K562 (cell line): ENCODE data around the gene GANAB. TPM values are rescaled to one million over a fixed set of nuclear protein-coding genes. Genes with fewer than 3 reads are reported as not detected.

Experiments
- CBX1 ChIP-seq: sonication (generic); IDR thresholded peaks from 2 replicates; pipeline ENCODE4 v1.6.1; 2016; ENCODE audit warnings: antibody characterized with exemption, low read depth, mild to moderate bottlenecking
- CSDE1 ChIP-seq, 2 experiments: fragments of 450-650 bp; IDR thresholded peaks; 2 replicates each; pipeline ENCODE4 v1.6.1; 2016; ENCODE audit warnings: mild to moderate bottlenecking in 1 of 2
- E2F3 ChIP-seq: fragments of 250-450 bp; sonication (Bioruptor Pico); IDR thresholded peaks from 2 replicates; pipeline ENCODE4 v1.4.0; 2020; ENCODE audit warnings: mild to moderate bottlenecking
- ETV5 ChIP-seq: sonication (generic); formaldehyde crosslinking; IDR thresholded peaks from 2 replicates; pipeline ENCODE4 v1.4.0; 2020; ENCODE audit warnings: low read depth, mild to moderate bottlenecking, missing genetic modification reagents
- FIP1L1 ChIP-seq: fragments of 200-400 bp; formaldehyde crosslinking; IDR thresholded peaks from 2 replicates; pipeline ENCODE4 v1.6.1; 2018; ENCODE audit warnings: mild to moderate bottlenecking, low read depth, low read length; ENCODE audit not compliant: poor library complexity, severe bottlenecking
- HDAC3 ChIP-seq: fragments of 450-650 bp; IDR thresholded peaks from 2 replicates; pipeline ENCODE4 v1.6.1; 2018; ENCODE audit warnings: borderline replicate concordance, mild to moderate bottlenecking, moderate library complexity; ENCODE audit not compliant: partially characterized antibody
- ILK ChIP-seq: fragments of 450-650 bp; IDR thresholded peaks from 2 replicates; pipeline ENCODE4 v1.6.1; 2016; ENCODE audit warnings: missing genetic modification characterization, low read depth, mild to moderate bottlenecking, missing compliant biosample characterization, moderate library complexity, borderline replicate concordance
- MCM3 ChIP-seq: fragments of 450-650 bp; IDR thresholded peaks from 2 replicates; pipeline ENCODE4 v1.6.1; 2016
- MXI1 ChIP-seq: IDR thresholded peaks from 2 replicates; pipeline ENCODE4 v1.6.1; 2011; ENCODE audit warnings: low read depth, mild to moderate bottlenecking, improper control_type of control experiment, low read length
- NFXL1 ChIP-seq: fragments of 450-650 bp; formaldehyde crosslinking; IDR thresholded peaks from 2 replicates; pipeline ENCODE4 v1.4.0; 2021; ENCODE audit warnings: mild to moderate bottlenecking
- SRSF9 ChIP-seq: fragments of 200-400 bp; formaldehyde crosslinking; IDR thresholded peaks from 2 replicates; pipeline ENCODE4 v1.6.1; 2017; ENCODE audit warnings: low read depth, low read length, borderline replicate concordance
- ZNF134 ChIP-seq: fragments of 250-450 bp; sonication (Bioruptor Pico); conservative IDR thresholded peaks from 2 replicates; pipeline ENCODE4 v1.4.0; 2020
- ZNF146 ChIP-seq: IDR thresholded peaks from one replicate; pipeline ENCODE4 v1.6.1; 2018; ENCODE audit warnings: missing compliant biosample characterization; ENCODE audit not compliant: unreplicated experiment
- ZNF431 ChIP-seq: sonication (generic); formaldehyde crosslinking; IDR thresholded peaks from 2 replicates; pipeline ENCODE4 v1.8.0; 2022; ENCODE audit warnings: mild to moderate bottlenecking, missing genetic modification reagents
- ZNF778 ChIP-seq: fragments of 450-650 bp; formaldehyde crosslinking; IDR thresholded peaks from 2 replicates; pipeline ENCODE4 v1.4.0; 2020; ENCODE audit warnings: mild to moderate bottlenecking, moderate library complexity
- polyA plus RNA-seq, 8 experiments: library from polyadenylated mRNA; depleted of rRNA in 4 of 8; stranded (reverse) in 5 of 8; unstranded in 3 of 8; fragments of >200 nt; fragmentation: Nextera tagmentation in 2 of 8; fragmentation: Illumina TruSeq in 1 of 8; extraction: Ambion mirVana in 2 of 8; extraction: Trizol in 1 of 8; gene quantifications; 2 replicates each; pipeline versions ENCODE4 v1.2.1 to v1.2.3, GENCODE V29; 2011 to 2014; ENCODE audit warnings: inconsistent platforms in 1 of 8, missing spikeins in 1 of 8
- total RNA-seq, 7 experiments: library from RNA; depleted of rRNA in 6 of 7; stranded (reverse); fragments of >200 nt in 6 of 7; fragmentation: Illumina TruSeq in 2 of 7; extraction: Trizol in 2 of 7; gene quantifications; 2 replicates each; pipeline versions ENCODE4 v1.2.1 to v1.2.3, GENCODE V29; 2011 to 2021; ENCODE audit warnings: low replicate concordance in 1 of 7
- TF ChIP-seq, protein P1 (sequence below): fragments of 200-600 bp; sonication (generic); IDR thresholded peaks from one replicate; pipeline ENCODE4 v1.6.1; 2012; ENCODE audit warnings: mild to moderate bottlenecking, low read depth, low read length, inconsistent platforms
- TF ChIP-seq, protein P2 (sequence below): sonication (generic); formaldehyde crosslinking; IDR thresholded peaks from 2 replicates; pipeline ENCODE4 v1.9.0; 2022; ENCODE audit warnings: mild to moderate bottlenecking, missing genetic modification reagents

Gene GANAB
- total and polyA plus RNA-seq, 9 of the 15 experiments (the other 6 are each of a cell fraction or from before 2014, with no cell fraction given) = 6.5 to 284 (median 161) TPM

DNA sequence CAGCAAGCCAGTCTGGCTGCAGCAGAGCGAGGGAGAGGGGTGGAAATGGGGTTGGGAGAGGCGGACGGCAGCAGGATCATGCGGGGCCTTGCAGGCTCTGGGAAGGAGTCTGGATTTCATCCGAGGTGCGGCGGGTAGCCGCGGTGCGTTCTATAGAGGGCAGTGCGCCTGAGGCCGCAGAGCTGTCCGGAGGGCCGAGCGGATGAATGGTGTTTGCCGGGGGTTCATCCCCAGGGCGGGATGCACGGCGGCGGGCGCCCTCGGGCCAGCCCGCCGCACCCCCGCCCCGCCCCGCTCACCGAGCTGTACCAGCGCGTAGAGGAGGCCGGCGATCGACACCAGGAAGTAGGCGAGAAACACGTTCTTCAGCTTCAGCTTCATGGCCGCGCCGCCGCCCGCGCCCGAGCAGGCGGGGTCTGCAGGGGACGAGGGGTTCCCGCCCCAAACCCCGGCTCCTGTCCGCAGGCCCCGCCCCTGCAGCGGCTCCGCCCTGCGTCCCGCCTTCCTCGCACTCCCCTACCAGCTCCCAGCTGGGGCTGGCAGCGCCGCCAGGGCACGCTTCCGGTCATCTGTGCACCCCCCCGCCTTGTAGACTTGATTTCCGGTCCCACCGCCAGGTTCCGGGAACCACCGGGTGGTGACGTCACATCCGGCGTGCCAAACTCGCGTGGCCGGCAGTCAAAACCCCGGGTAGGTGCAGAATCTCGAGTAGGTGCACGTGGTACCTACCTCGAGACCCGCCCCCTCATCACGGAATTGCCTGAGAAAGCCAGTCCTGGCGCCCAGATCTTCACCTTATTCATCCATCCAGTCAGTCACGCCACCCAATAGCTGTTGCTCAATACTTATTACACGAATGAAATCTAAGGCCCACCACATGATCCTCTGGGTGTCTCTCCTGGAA lies 24.6 kb downstream of the GANAB start, which contains the start of gene B3GAT3 (continued):
- TF ChIP-seq CSDE1 (IDR thresholded peaks at IDR 0.05) (no peak; a peak in 1 of 4 replicates), NFXL1 (CRISPR knock-in tag) (no peak), ZNF134 (CRISPR knock-in tag) (0 out of 2 replicates have a peak, but pooled peaks have one; percentile 11), ETV5 (CRISPR knock-in tag) (peak; percentile 99), ILK (tag) (no peak), CBX1 (no peak), ZNF146 (CRISPR knock-in tag) (no peak), HDAC3 (no peak), FIP1L1 (no peak), MXI1 (peak; percentile 98), MCM3 (no peak), ZNF431 (CRISPR knock-in tag) (no peak), ZNF778 (CRISPR knock-in tag) (no peak), SRSF9 (no peak), E2F3 (CRISPR knock-in tag) (peak; percentile 71; the same call in 1 of the 2 replicates)
- TF ChIP-seq, protein P1, sequence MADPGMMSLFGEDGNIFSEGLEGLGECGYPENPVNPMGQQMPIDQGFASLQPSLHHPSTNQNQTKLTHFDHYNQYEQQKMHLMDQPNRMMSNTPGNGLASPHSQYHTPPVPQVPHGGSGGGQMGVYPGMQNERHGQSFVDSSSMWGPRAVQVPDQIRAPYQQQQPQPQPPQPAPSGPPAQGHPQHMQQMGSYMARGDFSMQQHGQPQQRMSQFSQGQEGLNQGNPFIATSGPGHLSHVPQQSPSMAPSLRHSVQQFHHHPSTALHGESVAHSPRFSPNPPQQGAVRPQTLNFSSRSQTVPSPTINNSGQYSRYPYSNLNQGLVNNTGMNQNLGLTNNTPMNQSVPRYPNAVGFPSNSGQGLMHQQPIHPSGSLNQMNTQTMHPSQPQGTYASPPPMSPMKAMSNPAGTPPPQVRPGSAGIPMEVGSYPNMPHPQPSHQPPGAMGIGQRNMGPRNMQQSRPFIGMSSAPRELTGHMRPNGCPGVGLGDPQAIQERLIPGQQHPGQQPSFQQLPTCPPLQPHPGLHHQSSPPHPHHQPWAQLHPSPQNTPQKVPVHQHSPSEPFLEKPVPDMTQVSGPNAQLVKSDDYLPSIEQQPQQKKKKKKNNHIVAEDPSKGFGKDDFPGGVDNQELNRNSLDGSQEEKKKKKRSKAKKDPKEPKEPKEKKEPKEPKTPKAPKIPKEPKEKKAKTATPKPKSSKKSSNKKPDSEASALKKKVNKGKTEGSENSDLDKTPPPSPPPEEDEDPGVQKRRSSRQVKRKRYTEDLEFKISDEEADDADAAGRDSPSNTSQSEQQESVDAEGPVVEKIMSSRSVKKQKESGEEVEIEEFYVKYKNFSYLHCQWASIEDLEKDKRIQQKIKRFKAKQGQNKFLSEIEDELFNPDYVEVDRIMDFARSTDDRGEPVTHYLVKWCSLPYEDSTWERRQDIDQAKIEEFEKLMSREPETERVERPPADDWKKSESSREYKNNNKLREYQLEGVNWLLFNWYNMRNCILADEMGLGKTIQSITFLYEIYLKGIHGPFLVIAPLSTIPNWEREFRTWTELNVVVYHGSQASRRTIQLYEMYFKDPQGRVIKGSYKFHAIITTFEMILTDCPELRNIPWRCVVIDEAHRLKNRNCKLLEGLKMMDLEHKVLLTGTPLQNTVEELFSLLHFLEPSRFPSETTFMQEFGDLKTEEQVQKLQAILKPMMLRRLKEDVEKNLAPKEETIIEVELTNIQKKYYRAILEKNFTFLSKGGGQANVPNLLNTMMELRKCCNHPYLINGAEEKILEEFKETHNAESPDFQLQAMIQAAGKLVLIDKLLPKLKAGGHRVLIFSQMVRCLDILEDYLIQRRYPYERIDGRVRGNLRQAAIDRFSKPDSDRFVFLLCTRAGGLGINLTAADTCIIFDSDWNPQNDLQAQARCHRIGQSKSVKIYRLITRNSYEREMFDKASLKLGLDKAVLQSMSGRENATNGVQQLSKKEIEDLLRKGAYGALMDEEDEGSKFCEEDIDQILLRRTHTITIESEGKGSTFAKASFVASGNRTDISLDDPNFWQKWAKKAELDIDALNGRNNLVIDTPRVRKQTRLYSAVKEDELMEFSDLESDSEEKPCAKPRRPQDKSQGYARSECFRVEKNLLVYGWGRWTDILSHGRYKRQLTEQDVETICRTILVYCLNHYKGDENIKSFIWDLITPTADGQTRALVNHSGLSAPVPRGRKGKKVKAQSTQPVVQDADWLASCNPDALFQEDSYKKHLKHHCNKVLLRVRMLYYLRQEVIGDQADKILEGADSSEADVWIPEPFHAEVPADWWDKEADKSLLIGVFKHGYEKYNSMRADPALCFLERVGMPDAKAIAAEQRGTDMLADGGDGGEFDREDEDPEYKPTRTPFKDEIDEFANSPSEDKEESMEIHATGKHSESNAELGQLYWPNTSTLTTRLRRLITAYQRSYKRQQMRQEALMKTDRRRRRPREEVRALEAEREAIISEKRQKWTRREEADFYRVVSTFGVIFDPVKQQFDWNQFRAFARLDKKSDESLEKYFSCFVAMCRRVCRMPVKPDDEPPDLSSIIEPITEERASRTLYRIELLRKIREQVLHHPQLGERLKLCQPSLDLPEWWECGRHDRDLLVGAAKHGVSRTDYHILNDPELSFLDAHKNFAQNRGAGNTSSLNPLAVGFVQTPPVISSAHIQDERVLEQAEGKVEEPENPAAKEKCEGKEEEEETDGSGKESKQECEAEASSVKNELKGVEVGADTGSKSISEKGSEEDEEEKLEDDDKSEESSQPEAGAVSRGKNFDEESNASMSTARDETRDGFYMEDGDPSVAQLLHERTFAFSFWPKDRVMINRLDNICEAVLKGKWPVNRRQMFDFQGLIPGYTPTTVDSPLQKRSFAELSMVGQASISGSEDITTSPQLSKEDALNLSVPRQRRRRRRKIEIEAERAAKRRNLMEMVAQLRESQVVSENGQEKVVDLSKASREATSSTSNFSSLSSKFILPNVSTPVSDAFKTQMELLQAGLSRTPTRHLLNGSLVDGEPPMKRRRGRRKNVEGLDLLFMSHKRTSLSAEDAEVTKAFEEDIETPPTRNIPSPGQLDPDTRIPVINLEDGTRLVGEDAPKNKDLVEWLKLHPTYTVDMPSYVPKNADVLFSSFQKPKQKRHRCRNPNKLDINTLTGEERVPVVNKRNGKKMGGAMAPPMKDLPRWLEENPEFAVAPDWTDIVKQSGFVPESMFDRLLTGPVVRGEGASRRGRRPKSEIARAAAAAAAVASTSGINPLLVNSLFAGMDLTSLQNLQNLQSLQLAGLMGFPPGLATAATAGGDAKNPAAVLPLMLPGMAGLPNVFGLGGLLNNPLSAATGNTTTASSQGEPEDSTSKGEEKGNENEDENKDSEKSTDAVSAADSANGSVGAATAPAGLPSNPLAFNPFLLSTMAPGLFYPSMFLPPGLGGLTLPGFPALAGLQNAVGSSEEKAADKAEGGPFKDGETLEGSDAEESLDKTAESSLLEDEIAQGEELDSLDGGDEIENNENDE = no peak
- TF ChIP-seq, protein P2, sequence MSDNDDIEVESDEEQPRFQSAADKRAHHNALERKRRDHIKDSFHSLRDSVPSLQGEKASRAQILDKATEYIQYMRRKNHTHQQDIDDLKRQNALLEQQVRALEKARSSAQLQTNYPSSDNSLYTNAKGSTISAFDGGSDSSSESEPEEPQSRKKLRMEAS (CRISPR knock-in tag) = peak; percentile 97
